Measurements from ENCODE around the gene MPC1. TPM values are rescaled to one million over a fixed set of nuclear protein-coding genes. Genes with fewer than 3 reads are reported as not detected.
"Not testable (repeated sequence)": the region's sequence is repeated elsewhere in the genome, so short reads cannot be mapped to it uniquely, and the experiment has no call there.

Gene MPC1
- total RNA-seq, 1 donor from 2014 or later = 14.3 TPM

GRCh38 chr6:166406197-166406596 lies 23.5 kb upstream of the MPC1 start:
- H3K4me1 Mint-ChIP-seq = no peaks in the 10 kb centered on the region
- H3K27ac Mint-ChIP-seq = no peak overlapping the region
- no peaks in the 10 kb centered on the region for H3K27me3 Mint-ChIP-seq (ENCODE audit: low read depth)
- no peak for TF ChIP-seq CTCF (IDR thresholded peaks at IDR 0.05; ENCODE audit: unreplicated experiment)
- no peaks in the 10 kb centered on the region for H3K36me3 Mint-ChIP-seq
- no peak overlapping the region for H3K4me3 Mint-ChIP-seq
- peak in 1 of 2 experiments; percentile 35 for DNase-seq (ENCODE audit: low spot score in 2 of 2, unreplicated experiment in 2 of 2)
- H3K9me3 Mint-ChIP-seq = no peaks in the 10 kb centered on the region

- Mint-ChIP-seq H3K4me1 (no peaks in the 10 kb centered on the region), H3K4me3 (no peak overlapping the region), H3K36me3 (no peaks in the 10 kb centered on the region), H3K27ac (no peak overlapping the region), H3K27me3 (ENCODE audit: low read depth) (no peaks in the 10 kb centered on the region), H3K9me3 (no peaks in the 10 kb centered on the region)
- TF ChIP-seq CTCF (IDR thresholded peaks at IDR 0.05; ENCODE audit: unreplicated experiment) = no peak
- no peak for DNase-seq (ENCODE audit: low spot score in 2 of 2, unreplicated experiment in 2 of 2)
These were observed 22.6 kb upstream of the MPC1 start for GRCh38 chr6:166405386-166405785.

GRCh38 chr6:166402582-166403277 lies 20.0 kb upstream of the MPC1 start:
- H3K4me3 Mint-ChIP-seq = no peak overlapping the region
- no peaks in the 10 kb centered on the region for H3K9me3 Mint-ChIP-seq
- TF ChIP-seq CTCF (IDR thresholded peaks at IDR 0.05; ENCODE audit: unreplicated experiment) = no peak
- H3K4me1 Mint-ChIP-seq = no peaks in the 10 kb centered on the region
- peaks cover 6% of the 10 kb centered on the region for H3K27me3 Mint-ChIP-seq (ENCODE audit: low read depth)
- H3K36me3 Mint-ChIP-seq = no peaks in the 10 kb centered on the region
- no peak for DNase-seq (ENCODE audit: low spot score in 2 of 2, unreplicated experiment in 2 of 2)
- no peak overlapping the region for H3K27ac Mint-ChIP-seq

- not testable (repeated sequence) for H3K9me3 Mint-ChIP-seq; H3K27me3 Mint-ChIP-seq (ENCODE audit: low read depth); H3K4me3 Mint-ChIP-seq; DNase-seq (ENCODE audit: low spot score in 2 of 2, unreplicated experiment in 2 of 2); H3K4me1 Mint-ChIP-seq; H3K27ac Mint-ChIP-seq; H3K36me3 Mint-ChIP-seq
- peak; percentile 66 for TF ChIP-seq CTCF (IDR thresholded peaks at IDR 0.05; ENCODE audit: unreplicated experiment)
These were observed 18.0 kb upstream of the MPC1 start for GRCh38 chr6:166400649-166401250.

GRCh38 chr6:166400181-166400580 lies 17.4 kb upstream of the MPC1 start:
- Mint-ChIP-seq H3K27ac (no peak overlapping the region), H3K4me1 (peaks cover 4% of the 10 kb centered on the region), H3K4me3 (no peak overlapping the region), H3K9me3 (no peaks in the 10 kb centered on the region), H3K36me3 (no peaks in the 10 kb centered on the region), H3K27me3 (ENCODE audit: low read depth) (peaks cover 11% of the 10 kb centered on the region)
- TF ChIP-seq CTCF (IDR thresholded peaks at IDR 0.05; ENCODE audit: unreplicated experiment) = no peak
- no peak for DNase-seq (ENCODE audit: low spot score in 2 of 2, unreplicated experiment in 2 of 2)
